ENCODE data around the gene FOXK2.

FOXK2 gene

DNA sequence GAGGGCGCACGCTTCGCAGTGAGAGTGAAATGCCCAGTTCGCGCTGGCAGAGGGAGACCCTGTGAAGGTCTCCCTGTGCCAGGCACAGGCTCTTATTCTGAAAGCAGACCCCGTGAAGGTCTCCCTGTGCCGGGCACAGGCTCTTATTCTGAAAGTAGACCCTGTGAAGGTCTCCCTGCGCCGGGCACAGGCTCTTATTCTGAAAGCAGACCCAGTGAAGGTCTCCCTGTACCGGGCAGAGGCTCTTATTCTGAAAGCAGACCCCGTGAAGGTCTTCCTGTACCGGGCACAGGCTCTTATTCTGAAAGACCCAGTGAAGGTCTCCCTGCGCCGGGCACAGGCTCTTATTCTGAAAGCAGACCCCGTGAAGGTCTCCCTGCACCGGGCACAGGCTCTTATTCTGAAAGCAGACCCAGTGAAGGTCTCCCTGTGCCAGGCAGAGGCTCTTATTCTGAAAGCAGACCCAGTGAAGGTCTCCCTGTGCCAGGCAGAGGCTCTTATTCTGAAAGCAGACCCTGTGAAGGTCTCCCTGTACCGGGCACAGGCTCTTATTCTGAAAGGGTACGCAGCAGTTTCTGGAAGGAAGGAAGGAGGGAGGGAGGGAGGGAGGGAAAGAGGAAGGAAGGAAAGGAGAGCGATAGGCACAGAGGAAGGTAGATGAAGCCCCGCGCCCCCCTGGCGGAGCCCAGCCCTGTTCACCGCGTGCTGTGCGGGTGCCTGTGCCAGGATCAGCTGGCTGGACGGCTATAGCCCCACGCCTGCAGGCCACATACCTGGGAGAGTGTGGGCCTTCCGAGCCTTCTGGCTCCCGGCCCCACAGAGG lies 73.4 kb downstream of the FOXK2 start:
- peak; percentile 14 to 80 for DNase-seq

- DNase-seq: no peak
These were observed 74.1 kb downstream of the FOXK2 start for GRCh38 chr17:82593590-82594087.

DNA sequence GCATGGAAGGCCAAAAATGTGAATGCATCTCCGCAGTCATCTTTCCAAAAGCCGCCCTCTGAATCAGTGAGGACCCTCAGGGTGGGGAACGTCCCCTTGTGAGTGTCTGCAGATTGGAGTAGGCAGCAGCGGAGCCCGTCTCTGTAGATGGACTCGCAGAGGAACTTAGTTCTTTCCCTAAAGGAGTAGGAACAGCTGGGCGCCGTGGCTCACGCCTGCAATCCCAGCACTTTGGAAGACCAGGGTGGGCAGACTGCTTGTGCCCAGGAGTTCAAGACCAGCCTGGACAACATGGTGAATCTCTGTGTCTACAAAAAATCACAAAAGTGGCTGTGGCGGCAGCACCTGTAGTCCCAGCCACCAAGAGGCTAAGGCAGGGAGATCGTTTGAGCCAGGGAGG lies 75.0 kb downstream of the FOXK2 start:
- no peak for DNase-seq

DNA sequence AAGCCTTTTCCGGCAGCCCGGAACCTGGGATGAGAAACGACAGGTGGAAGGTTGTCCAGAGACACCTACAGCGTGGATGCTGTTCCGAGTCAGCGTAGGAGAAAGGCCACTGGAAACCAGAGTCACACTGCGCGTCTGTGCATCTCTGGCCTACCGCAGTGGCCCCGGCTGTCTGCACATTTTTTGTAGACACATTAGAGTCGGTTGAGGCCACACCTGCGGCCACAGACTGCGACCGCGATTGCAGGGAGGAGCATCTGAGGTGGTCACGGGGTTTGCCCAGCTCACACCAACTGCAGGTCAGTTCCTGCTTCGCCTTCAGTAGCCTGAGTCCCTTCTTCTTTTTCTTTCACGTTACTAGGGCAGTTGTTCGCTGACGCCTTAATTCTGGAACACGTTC lies 76.4 kb downstream of the FOXK2 start:
- DNase-seq: no peak

- no peak for DNase-seq
These were observed 76.8 kb downstream of the FOXK2 start for GRCh38 chr17:82596296-82596695.

GRCh38 chr17:82596837-82597672 lies 77.5 kb downstream of the FOXK2 start:
- no peak for DNase-seq

DNA sequence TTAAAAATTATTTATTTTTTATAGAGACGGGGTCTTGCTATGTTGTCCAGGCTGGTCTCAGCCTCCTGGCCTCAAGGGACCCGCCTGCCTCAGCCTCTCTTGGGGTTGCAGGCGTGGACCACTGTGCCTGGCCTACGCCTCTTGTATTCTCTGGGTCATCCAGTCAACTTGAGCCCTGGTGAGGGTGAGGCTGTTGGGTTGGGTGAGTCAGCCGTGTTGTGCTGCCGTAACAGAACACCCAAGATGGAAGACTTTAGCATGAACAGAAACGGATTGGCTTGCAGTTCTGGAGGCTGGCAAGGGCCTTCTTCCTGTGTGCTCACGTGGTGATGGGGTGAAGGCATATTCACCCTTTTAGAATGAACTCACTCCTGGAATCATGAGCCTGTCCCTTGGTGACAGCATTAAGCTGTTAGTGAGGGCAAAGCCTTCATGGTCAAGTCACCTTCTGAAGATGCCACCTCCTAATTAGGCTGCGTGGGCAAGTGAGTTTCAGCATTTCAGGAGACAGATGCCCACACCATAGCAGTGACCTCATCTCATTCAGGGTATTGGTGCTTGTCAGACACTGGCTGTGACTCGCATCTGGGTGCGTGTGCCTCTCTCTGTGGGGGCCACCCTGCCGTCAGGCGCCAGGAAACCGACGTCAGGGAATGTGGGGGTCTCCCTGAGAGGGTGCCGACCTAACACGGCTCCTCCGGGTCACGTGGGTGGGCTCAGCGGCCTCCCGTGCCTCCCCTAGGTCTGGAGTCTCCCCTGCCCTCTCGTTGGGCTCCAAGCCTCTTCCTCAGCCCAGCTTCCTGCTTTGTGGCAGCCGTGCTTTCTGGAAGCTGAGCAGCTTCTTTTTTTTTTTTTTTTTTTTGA lies 79.0 kb downstream of the FOXK2 start:
- DNase-seq: no peak

- no peak for DNase-seq
These were observed 80.4 kb downstream of the FOXK2 start for GRCh38 chr17:82599674-82600661.

DNA sequence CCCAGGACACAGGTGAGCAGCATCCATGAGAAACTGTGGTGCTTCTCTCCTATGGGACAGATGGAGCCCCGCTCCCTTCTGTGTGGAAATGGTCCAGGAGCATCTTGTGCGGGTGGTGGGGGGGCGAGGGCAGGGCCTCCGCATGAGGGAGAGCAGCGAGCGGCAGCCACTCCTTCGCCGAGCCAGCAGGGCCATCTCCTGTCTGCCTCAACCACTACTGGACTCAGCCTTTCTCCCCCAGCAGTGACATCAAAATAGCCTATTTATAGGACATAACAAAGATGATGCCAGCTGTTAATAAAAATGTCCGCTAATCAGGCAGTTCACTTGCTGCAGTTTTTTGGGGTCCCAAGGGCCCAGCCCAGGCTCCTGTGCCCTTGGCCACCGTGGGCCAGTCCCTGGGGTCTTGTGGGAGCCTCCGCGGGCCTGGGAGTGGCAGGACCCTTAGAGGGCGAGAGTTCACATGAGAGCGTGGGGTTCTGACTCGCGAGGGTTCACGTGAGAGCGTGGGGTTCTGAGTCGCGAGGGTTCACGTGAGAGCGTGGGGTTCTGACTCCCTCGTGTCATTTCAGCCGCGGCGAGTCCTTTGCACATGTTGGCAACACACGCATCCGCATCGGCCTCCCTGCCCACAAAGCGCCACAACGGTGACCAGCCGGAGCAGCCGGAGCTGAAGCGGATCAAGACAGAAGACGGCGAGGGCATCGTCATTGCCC lies 81.4 kb downstream of the FOXK2 start:
- DNase-seq: no peak

DNA sequence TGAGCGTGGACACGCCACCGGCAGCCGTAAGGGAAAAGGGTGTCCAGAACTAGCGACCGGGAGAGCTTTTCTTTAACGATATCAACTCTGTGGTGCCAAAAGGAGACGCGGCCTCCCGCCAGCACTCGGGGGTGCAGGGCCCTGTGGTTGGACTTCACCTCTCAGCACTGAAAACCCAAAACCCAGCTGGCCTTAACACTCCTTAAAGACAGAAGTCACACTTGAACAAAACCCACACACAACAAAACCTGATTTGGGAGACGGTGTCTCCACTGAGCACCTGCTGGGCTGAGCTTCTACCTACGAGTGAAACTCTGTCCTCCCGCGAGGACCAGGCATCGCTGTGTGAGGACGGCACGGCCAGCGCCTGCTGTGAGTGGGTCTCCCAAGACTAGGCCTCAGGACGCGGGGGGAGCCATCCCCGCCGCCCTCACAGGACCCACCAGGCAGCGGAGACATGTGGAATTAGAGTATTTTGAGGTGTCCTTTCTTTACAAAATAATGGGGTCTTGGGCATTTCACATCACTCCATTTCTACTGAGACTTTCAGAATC lies 82.0 kb downstream of the FOXK2 start:
- no peak for DNase-seq

GRCh38 chr17:82602487-82602886 lies 83.0 kb downstream of the FOXK2 start:
- no peak for DNase-seq

GRCh38 chr17:82602986-82603710 lies 83.6 kb downstream of the FOXK2 start:
- DNase-seq: no peak

DNA sequence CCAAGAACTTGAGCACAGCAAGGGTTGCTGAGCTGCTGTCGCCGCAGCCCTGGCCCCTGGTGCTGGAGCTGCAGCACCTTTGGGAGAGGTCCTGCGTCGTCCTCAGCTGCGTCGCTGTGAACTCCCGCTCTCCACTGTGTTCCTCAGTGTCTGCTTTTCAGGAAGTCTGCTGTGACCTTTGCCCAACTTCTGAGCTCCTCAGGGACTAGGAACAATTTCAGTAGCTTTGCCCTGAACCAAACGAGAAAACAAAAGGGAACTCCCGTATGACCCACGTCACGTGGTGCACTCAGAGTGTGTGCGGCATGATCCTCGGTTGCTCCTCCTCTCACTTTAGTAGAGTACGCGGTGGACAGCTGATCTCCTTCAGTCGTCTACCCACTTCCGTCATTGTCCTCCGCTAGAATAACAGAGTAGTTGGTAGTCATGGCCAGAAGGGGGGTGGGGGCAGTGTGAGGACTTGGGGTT lies 84.5 kb downstream of the FOXK2 start:
- DNase-seq: no peak

- no peak for DNase-seq
These were observed 85.0 kb downstream of the FOXK2 start for GRCh38 chr17:82604532-82604931.

GRCh38 chr17:82605939-82606600 lies 86.5 kb downstream of the FOXK2 start:
- DNase-seq: no peak

- DNase-seq: no peak
These were observed 89.3 kb downstream of the FOXK2 start for GRCh38 chr17:82608816-82609215.

DNA sequence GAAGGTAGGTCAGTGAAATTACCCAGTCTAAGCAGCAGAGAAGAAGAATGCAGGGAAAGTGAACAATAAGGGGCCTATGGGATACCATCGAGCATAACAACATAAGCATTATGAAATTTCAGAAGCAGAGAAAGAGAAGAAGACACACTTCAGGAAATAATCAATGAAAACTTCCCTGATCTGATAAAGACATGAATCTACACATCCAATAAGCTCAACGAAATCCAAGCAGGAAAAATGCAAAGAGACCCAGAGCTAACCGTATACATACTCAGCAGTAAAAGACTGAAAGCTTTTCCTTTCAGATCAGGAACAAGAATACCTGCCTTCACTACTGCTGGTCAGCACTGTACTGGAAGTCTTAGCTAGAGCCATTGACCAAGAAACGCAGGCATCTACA lies 90.1 kb downstream of the FOXK2 start:
- DNase-seq: no peak

- no peak for DNase-seq
These were observed 91.9 kb downstream of the FOXK2 start for GRCh38 chr17:82611140-82612058.
